ENCODE results near the gene ESR2. TPM values are rescaled to one million over a fixed set of nuclear protein-coding genes. Genes with fewer than 3 reads are reported as not detected.

The ESR2 gene
- total and polyA plus RNA-seq, 2 donors (not counting 3 experiments of a cell fraction or from before 2014, with no cell fraction given) = 0.10 to 0.58 TPM

- Histone ChIP-seq H3K9me1 (replicated peaks; ENCODE audit: control insufficient read depth, extremely low read depth, insufficient read depth, low read length) (no peaks in the 10 kb centered on the region), H3K36me3 (ENCODE audit: control insufficient read depth in 2 of 2, extremely low read depth in 1 of 2, insufficient read depth in 2 of 2, low read length in 2 of 2) (peaks cover 3 to 7% of the 10 kb centered on the region in 2 experiments), H4K20me1 (replicated peaks; ENCODE audit: control insufficient read depth, extremely low read depth, insufficient read depth, low read length) (no peaks in the 10 kb centered on the region), H3K27ac (ENCODE audit: insufficient read depth, low read depth, low read length) (no peak overlapping the region), H3K79me2 (ENCODE audit: control insufficient read depth, insufficient read depth, low read length) (no peaks in the 10 kb centered on the region), H3K4me3 (replicated peaks in 1 of 3; ENCODE audit: insufficient read depth in 1 of 3, low read depth in 1 of 3, low read length in 3 of 3) (no peak overlapping the region), H3K9ac (replicated peaks; ENCODE audit: extremely low read depth, insufficient read depth, low read length) (no peak overlapping the region), H3K9me3 (replicated peaks; ENCODE audit: control insufficient read depth, insufficient read depth, low read length) (no peaks in the 10 kb centered on the region), H2AFZ (ENCODE audit: low read depth, low read length) (no peak overlapping the region), H3K4me2 (ENCODE audit: insufficient read depth, low read length) (no peak overlapping the region), H3K4me1 (ENCODE audit: control insufficient read depth, extremely low read depth, insufficient read depth, low read length) (peaks cover 4% of the 10 kb centered on the region), H3K27me3 (ENCODE audit: control insufficient read depth in 2 of 2, insufficient read depth in 2 of 2, low read length in 2 of 2) (no peaks in the 10 kb centered on the region)
- no TSS peak for BruUV-seq (replicated peaks)
- POLR2A ChIA-PET = interaction anchor here (0.7 kb wide), 1 partner anchor 122 kb away, joined by 6 read pairs; no protein-coding TSS in a partner anchor
- CTCF ChIA-PET = interaction anchor here (0.9 kb wide), 1 partner anchor 10 kb away, joined by 3 read pairs; no protein-coding TSS in a partner anchor
- intact Hi-C loops (cut with micrococcal nuclease) (no loop called here), dilution Hi-C loops (cut with MboI; ENCODE audit: extremely low pct_ligation_motif_present, low sequenced_read_pairs) (no loop called here)
- peak; percentile 4 for TF ChIP-seq JUN (IDR thresholded peaks at IDR 0.05; ENCODE audit: borderline replicate concordance, insufficient read depth, insufficient read length, low read depth)
- TF ChIP-seq POLR2AphosphoS5 (IDR thresholded peaks at IDR 0.05; ENCODE audit: insufficient read depth, low read depth, low read length) = no peak
- FAIRE-seq (no peak), DNase-seq (ENCODE audit: low read depth, low spot score) (no peak)
Measured at GRCh38 chr14:64117671-64118402, 176.3 kb downstream of the ESR2 start.

GRCh38 chr14:64115401-64115800, 178.8 kb downstream of the ESR2 start:
- Histone ChIP-seq H3K9me3 (replicated peaks; ENCODE audit: control insufficient read depth, insufficient read depth, low read length) (no peaks in the 10 kb centered on the region), H2AFZ (ENCODE audit: low read depth, low read length) (no peak overlapping the region), H3K9ac (replicated peaks; ENCODE audit: extremely low read depth, insufficient read depth, low read length) (no peak overlapping the region), H3K4me3 (replicated peaks in 1 of 3; ENCODE audit: insufficient read depth in 1 of 3, low read depth in 1 of 3, low read length in 3 of 3) (no peak overlapping the region), H3K9me1 (replicated peaks; ENCODE audit: control insufficient read depth, extremely low read depth, insufficient read depth, low read length) (no peaks in the 10 kb centered on the region), H3K4me1 (ENCODE audit: control insufficient read depth, extremely low read depth, insufficient read depth, low read length) (peaks cover 4% of the 10 kb centered on the region), H3K27ac (ENCODE audit: insufficient read depth, low read depth, low read length) (no peak overlapping the region), H3K4me2 (ENCODE audit: insufficient read depth, low read length) (no peak overlapping the region), H3K27me3 (ENCODE audit: control insufficient read depth in 2 of 2, insufficient read depth in 2 of 2, low read length in 2 of 2) (no peaks in the 10 kb centered on the region), H3K36me3 (ENCODE audit: control insufficient read depth in 2 of 2, extremely low read depth in 1 of 2, insufficient read depth in 2 of 2, low read length in 2 of 2) (peaks cover 0 to 5% of the 10 kb centered on the region in 2 experiments), H4K20me1 (replicated peaks; ENCODE audit: control insufficient read depth, extremely low read depth, insufficient read depth, low read length) (no peaks in the 10 kb centered on the region), H3K79me2 (ENCODE audit: control insufficient read depth, insufficient read depth, low read length) (no peaks in the 10 kb centered on the region)
- FAIRE-seq (no peak), DNase-seq (ENCODE audit: low read depth, low spot score) (no peak)
- no TSS peak for BruUV-seq (replicated peaks)
- intact Hi-C loops (cut with micrococcal nuclease) (no loop called here), dilution Hi-C loops (cut with MboI; ENCODE audit: extremely low pct_ligation_motif_present, low sequenced_read_pairs) (no loop called here)
- no peak for TF ChIP-seq POLR2AphosphoS5 (IDR thresholded peaks at IDR 0.05; ENCODE audit: insufficient read depth, low read depth, low read length)
- TF ChIP-seq JUN (IDR thresholded peaks at IDR 0.05; ENCODE audit: borderline replicate concordance, insufficient read depth, insufficient read length, low read depth) = no peak
- no peak for TF ChIP-seq FOS (IDR thresholded peaks at IDR 0.05; ENCODE audit: borderline replicate concordance, insufficient read depth, low read length)
- TF ChIP-seq MAX (IDR thresholded peaks at IDR 0.05; ENCODE audit: insufficient read depth, insufficient read length) = no peak
- no peak for TF ChIP-seq EZH2 (IDR thresholded peaks at IDR 0.05; ENCODE audit: borderline replicate concordance, low read depth, low read length, severe bottlenecking)
- no peak for TF ChIP-seq MYC (IDR thresholded peaks at IDR 0.05; ENCODE audit: low read depth, low read length)
- TF ChIP-seq POLR2A (IDR thresholded peaks at IDR 0.05; ENCODE audit: low read depth, low read length) = no peak
- TF ChIP-seq GATA2 (IDR thresholded peaks at IDR 0.05; ENCODE audit: insufficient read depth, insufficient read length, low read depth, low read length) = no peak
- TF ChIP-seq CTCF (IDR thresholded peaks at IDR 0.05; ENCODE audit: extremely low read depth in 1 of 2, insufficient read depth in 1 of 2, low read depth in 1 of 2, low read length in 2 of 2) = no peak
- CTCF ChIA-PET = interaction anchor here (1.1 kb wide), 1 partner anchor 8 kb away, joined by 3 read pairs; no protein-coding TSS in a partner anchor
- POLR2A ChIA-PET = no interaction called here
